Esophagus squamous epithelium (tissue), 5 donors: ENCODE results near the gene DNAJC9. TPM values are rescaled to one million over a fixed set of nuclear protein-coding genes. Genes with fewer than 3 reads are reported as not detected.
A peak's percentile ranks its signal among the peaks of the same experiment; 100 is the strongest.

Source experiments
- DNase-seq: peaks from one replicate; lab custom pipeline; 2025; lab: John Stamatoyannopoulos, UW
- H3K27ac ChIP-seq, 4 donors: fragments of 200-600 bp; sonication (generic); one replicate each; pipeline ENCODE4 v1.5.1; 2016 to 2019; ENCODE audit warnings: mild to moderate bottlenecking in 1 of 4
- H3K27me3 ChIP-seq, 4 donors: fragments of 200-600 bp; sonication (generic); 1 replicate in 3 of 4; 2 replicates in 1 of 4; pipeline versions ENCODE4 v1.5.1 to v1.6.0; 2017 to 2021; ENCODE audit warnings: antibody characterized with exemption in 1 of 4
- H3K36me3 ChIP-seq, 3 donors: fragments of 200-600 bp; sonication (generic); one replicate each; pipeline ENCODE4 v1.5.1; 2016 to 2019
- H3K4me1 ChIP-seq, 3 donors: fragments of 200-600 bp; sonication (generic); one replicate each; pipeline ENCODE4 v1.5.1; 2017 to 2019
- H3K4me3 ChIP-seq, 4 donors: fragments of 200-600 bp; sonication (generic); 1 replicate in 3 of 4; 2 replicates in 1 of 4; pipeline ENCODE4 v1.5.1; 2016 to 2019; ENCODE audit warnings: mild to moderate bottlenecking in 2 of 4, moderate library complexity in 1 of 4
- H3K9me3 ChIP-seq, 3 donors: fragments of 200-600 bp; sonication (generic); one replicate each; pipeline ENCODE4 v1.5.1; 2016 to 2019
- POLR2A ChIP-seq, 4 donors: fragments of 450-650 bp; IDR thresholded peaks; one replicate each; pipeline ENCODE4 v1.6.1; 2017; ENCODE audit warnings: antibody characterized with exemption in 4 of 4, mild to moderate bottlenecking in 4 of 4, moderate library complexity in 3 of 4
- WGBS, 2 donors: methylation state at CpG; one replicate each; pipeline ENCODE4 v1.1.5; 2018; 5-methylcytosine and 5-hydroxymethylcytosine counted together
- intact Hi-C: fragments of 100-400 bp; cut with DNase I; formaldehyde crosslinking; loops from one replicate; pipeline ENCODE4 v1.15.0; 2022
- total RNA-seq, 4 donors: library from RNA; depleted of rRNA; stranded (reverse); fragments of >200 nt; gene quantifications; one replicate each; pipeline ENCODE4 v1.1.0, GENCODE V29; 2016
- TF ChIP-seq, protein P1 (sequence below), 6 experiments: fragments of 450-650 bp in 4 of 6; fragments of 200-600 bp in 2 of 6; sonication (generic) in 2 of 6; IDR thresholded peaks; one replicate each; pipeline ENCODE4 v1.5.1; 2016 to 2019; ENCODE audit warnings: antibody characterized with exemption in 6 of 6, mild to moderate bottlenecking in 4 of 6, moderate library complexity in 4 of 6
- donor health status: DM: yes; HTN: yes; CAD: no.

The DNAJC9 gene
- total RNA-seq, 4 donors from 2014 or later = 13.4 to 35.4 (median 25.2) TPM

DNA sequence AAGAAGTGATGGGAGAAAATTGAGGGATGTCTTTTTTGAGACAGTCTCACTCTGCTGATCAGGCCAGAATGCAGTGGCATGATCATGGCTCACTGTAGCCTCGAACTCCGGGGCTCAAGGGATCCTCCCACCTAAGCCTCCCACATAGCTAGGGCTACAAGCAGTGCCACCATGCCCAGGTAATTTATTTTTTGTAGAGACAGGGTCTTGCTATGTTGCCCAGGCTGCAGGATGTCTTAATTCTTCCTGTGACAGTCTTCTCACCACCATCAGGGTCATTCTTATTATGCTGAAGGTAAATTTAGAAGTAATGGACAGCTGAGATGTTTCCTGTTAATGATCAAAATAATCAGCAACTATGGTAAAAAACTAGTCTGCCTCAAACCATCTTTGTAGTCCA, 7.1 kb downstream of the DNAJC9 start:
- H3K27me3 ChIP-seq = no peaks in the 10 kb centered on the region
- H3K27ac ChIP-seq = no peak overlapping the region
- no peak for DNase-seq
- intact Hi-C loops = no loop called here
- peaks cover 0 to 99% (median 26%) of the 10 kb centered on the region in 3 donors for H3K36me3 ChIP-seq
- 86 to 100% methylated on average over 2 of the region's 2 CpGs for WGBS, 2 donors
- peaks cover 0 to 18% (median 3%) of the 10 kb centered on the region in 3 donors for H3K4me1 ChIP-seq
- TF ChIP-seq, protein P1, sequence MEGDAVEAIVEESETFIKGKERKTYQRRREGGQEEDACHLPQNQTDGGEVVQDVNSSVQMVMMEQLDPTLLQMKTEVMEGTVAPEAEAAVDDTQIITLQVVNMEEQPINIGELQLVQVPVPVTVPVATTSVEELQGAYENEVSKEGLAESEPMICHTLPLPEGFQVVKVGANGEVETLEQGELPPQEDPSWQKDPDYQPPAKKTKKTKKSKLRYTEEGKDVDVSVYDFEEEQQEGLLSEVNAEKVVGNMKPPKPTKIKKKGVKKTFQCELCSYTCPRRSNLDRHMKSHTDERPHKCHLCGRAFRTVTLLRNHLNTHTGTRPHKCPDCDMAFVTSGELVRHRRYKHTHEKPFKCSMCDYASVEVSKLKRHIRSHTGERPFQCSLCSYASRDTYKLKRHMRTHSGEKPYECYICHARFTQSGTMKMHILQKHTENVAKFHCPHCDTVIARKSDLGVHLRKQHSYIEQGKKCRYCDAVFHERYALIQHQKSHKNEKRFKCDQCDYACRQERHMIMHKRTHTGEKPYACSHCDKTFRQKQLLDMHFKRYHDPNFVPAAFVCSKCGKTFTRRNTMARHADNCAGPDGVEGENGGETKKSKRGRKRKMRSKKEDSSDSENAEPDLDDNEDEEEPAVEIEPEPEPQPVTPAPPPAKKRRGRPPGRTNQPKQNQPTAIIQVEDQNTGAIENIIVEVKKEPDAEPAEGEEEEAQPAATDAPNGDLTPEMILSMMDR (IDR thresholded peaks at IDR 0.05) = no peak
- no peak for TF ChIP-seq POLR2A (IDR thresholded peaks at IDR 0.05)
- H3K4me3 ChIP-seq = no peak overlapping the region
- no peaks in the 10 kb centered on the region for H3K9me3 ChIP-seq

DNA sequence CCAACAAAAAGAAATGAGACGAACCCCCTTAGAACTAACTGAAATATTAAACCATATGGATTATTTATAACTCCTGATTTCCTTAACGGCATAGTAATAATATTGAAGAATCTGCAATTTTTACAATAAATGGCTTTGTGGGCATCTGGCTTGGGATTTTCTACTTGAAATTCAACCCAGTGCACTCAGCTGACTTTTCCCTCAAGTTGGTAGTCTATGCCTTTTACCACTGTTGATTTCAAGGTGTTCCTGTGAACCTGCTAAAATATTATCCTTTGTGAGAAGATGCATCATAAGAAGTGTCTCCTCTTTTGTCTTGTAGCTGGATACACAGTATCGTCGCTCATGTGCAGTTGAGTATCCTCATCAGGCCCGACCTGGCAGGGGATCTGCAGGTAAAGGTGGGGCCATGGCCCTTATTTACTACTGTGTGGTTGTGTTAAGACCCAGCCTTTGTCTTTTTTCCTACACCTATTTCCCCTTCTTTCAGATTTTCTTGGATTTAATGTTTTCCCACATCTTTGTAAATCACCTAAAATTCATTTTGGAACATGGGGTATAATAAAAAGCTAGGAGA, 8.0 kb downstream of the DNAJC9 start:
- Histone ChIP-seq H3K4me1 (peaks cover 0 to 9% (median 0%) of the 10 kb centered on the region in 3 donors), H3K36me3 (peaks cover 0 to 100% (median 33%) of the 10 kb centered on the region in 3 donors), H3K27me3 (no peaks in the 10 kb centered on the region), H3K4me3 (no peak overlapping the region), H3K9me3 (no peaks in the 10 kb centered on the region), H3K27ac (no peak overlapping the region)
- DNase-seq = no peak
- intact Hi-C loops = no loop called here
- 89 to 92% methylated on average over 5 of the region's 5 CpGs for WGBS, 2 donors
- no peak for TF ChIP-seq POLR2A (IDR thresholded peaks at IDR 0.05)
- TF ChIP-seq, protein P1 (IDR thresholded peaks at IDR 0.05) = no peak

DNA sequence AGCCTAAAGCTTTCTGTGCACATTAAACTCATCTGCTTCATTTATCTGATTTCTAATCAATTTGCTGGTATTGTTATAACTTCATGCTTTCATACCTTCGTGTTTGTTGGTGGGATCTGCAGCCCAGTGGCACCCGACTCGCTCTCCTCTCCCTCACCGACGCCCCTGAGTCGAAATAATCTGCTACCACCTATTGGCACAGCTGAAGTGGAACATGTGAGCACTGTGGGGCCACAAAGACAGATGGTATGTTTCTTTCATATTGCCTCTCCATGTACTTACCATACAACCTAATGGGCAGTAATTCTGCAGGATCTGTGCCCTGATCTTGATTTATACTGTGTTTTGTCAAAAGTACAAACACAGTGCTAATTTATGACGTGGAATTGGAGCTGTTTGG, 12.4 kb downstream of the DNAJC9 start:
- intact Hi-C loops = no loop called here

DNA sequence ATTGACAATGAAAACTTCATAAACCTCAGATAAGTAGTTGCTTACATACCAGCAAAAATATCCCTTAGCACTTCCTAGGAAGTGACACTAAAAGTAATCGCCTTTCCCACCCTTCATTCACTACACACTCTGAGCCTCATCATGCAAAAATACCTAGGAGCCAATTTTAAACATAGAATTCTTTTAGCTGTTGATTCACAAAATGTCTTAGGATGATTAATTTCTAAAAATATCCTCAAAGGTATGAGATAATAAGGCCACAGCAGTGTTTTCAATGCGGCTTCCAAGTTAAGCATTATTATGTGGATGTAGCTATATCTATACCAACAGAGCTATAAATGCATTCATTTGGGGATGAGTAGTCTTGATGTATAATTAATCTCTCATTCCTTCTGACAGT, 13.2 kb downstream of the DNAJC9 start:
- 85 to 96% methylated on average over 2 of the region's 2 CpGs for WGBS, 2 donors
- Histone ChIP-seq H3K4me1 (no peaks in the 10 kb centered on the region), H3K27ac (no peak overlapping the region), H3K9me3 (no peaks in the 10 kb centered on the region), H3K27me3 (no peaks in the 10 kb centered on the region), H3K36me3 (peaks cover 0 to 92% (median 13%) of the 10 kb centered on the region in 3 donors), H3K4me3 (no peak overlapping the region)
- TF ChIP-seq, protein P1 (IDR thresholded peaks at IDR 0.05) = no peak
- no peak for TF ChIP-seq POLR2A (IDR thresholded peaks at IDR 0.05)
- intact Hi-C loops = no loop called here
- DNase-seq = no peak

More for the DNA sequence above, 12.4 kb downstream of the DNAJC9 start:
- TF ChIP-seq, protein P1 (IDR thresholded peaks at IDR 0.05) = no peak
- TF ChIP-seq POLR2A (IDR thresholded peaks at IDR 0.05) = no peak
- Histone ChIP-seq H3K4me1 (no peaks in the 10 kb centered on the region), H3K27me3 (no peaks in the 10 kb centered on the region), H3K9me3 (no peaks in the 10 kb centered on the region), H3K36me3 (peaks cover 0 to 98% (median 13%) of the 10 kb centered on the region in 3 donors), H3K27ac (no peak overlapping the region), H3K4me3 (no peak overlapping the region)
- WGBS, 2 donors = 82 to 88% methylated on average over 7 of the region's 7 CpGs
- DNase-seq = no peak

DNA sequence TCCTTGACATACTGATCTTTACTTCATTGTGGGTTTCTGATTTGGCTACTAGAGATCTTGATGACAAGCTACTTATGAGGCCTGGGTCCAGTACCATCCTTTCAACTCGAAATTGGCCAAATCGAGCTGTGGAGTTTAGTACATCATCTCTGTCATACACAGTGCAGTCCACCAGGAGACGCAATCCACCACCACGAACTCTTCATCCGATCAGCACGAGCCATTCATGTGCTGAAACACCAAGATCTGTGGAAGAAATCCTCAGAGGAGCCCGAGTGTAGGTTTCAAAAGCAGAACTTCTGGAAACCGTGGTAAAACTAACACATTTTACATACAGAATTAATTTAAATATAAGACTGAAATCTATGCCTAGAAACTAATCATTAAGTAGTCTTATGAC, 14.2 kb downstream of the DNAJC9 start:
- no peak overlapping the region for H3K27ac ChIP-seq
- peaks cover 0 to 82% (median 13%) of the 10 kb centered on the region in 3 donors for H3K36me3 ChIP-seq
- no peaks in the 10 kb centered on the region for H3K9me3 ChIP-seq
- intact Hi-C loops = no loop called here
- H3K4me1 ChIP-seq = no peaks in the 10 kb centered on the region
- WGBS, 2 donors = 90 to 94% methylated on average over 8 of the region's 8 CpGs
- TF ChIP-seq POLR2A (IDR thresholded peaks at IDR 0.05) = no peak
- TF ChIP-seq, protein P1 (IDR thresholded peaks at IDR 0.05) = peak in 1 of 6 experiments; percentile 19
- no peaks in the 10 kb centered on the region for H3K27me3 ChIP-seq
- H3K4me3 ChIP-seq = no peak overlapping the region
- no peak for DNase-seq
